ENCODE measurements around the gene DGKI. TPM values are rescaled to one million over a fixed set of nuclear protein-coding genes. Genes with fewer than 3 reads are reported as not detected.

The DGKI gene
- total and polyA plus RNA-seq, 4 donors, result 0.01 to 0.37 (median 0.31) TPM

DNA sequence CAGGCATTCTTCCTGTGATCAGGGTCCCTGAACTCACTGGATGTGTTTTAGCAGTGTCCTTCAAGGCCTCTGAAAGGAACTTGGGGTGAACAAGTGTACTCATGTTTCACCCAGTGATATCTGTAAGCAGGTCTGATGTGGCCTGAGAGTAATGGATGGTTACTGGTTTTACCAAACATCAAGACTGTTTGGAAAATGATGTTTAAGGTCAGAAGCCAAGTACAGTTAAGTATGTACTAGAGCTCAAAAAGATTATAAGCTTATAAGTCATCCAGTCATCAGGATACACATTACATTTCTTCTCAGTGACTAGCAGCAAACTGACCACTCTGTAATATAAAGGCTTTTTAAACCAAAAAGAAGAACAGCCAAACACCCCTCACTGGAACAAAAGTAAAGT, 423.5 kb downstream of the DGKI start (continued):
- TF ChIP-seq SP1 (IDR thresholded peaks at IDR 0.05), result no peak
- no peak for TF ChIP-seq HNF4G (IDR thresholded peaks at IDR 0.05)
- no peak for TF ChIP-seq ATF3 (IDR thresholded peaks at IDR 0.05)

- no peak overlapping the region for H3K9ac ChIP-seq (ENCODE audit: low read depth in 1 of 2, low read length in 2 of 2)
- H3K9me3 ChIP-seq (ENCODE audit: control insufficient read depth in 4 of 4, low read length in 3 of 4), result no peaks in the 10 kb centered on the region
- no peak overlapping the region for H3K4me3 ChIP-seq (ENCODE audit: low read depth in 1 of 3, low read length in 3 of 3)
- H3K27me3 ChIP-seq (ENCODE audit: control insufficient read depth in 4 of 4, insufficient read depth in 4 of 4, low read length in 3 of 4), result no peaks in the 10 kb centered on the region
- DNase-seq (ENCODE audit: low spot score), result no peak
- TF ChIP-seq RAD21 (IDR thresholded peaks at IDR 0.05) (no peak), YY1 (IDR thresholded peaks at IDR 0.05) (no peak), NR2F2 (IDR thresholded peaks at IDR 0.05) (no peak), JUND (IDR thresholded peaks at IDR 0.05) (no peak), SP1 (IDR thresholded peaks at IDR 0.05) (no peak), HNF4A (conservative IDR thresholded peaks at IDR 0.05) (no peak), TAF1 (conservative IDR thresholded peaks at IDR 0.05) (no peak), FOXA1 (IDR thresholded peaks at IDR 0.05) (no peak), RXRA (IDR thresholded peaks at IDR 0.05) (no peak)
- TF ChIP-seq, protein P1, sequence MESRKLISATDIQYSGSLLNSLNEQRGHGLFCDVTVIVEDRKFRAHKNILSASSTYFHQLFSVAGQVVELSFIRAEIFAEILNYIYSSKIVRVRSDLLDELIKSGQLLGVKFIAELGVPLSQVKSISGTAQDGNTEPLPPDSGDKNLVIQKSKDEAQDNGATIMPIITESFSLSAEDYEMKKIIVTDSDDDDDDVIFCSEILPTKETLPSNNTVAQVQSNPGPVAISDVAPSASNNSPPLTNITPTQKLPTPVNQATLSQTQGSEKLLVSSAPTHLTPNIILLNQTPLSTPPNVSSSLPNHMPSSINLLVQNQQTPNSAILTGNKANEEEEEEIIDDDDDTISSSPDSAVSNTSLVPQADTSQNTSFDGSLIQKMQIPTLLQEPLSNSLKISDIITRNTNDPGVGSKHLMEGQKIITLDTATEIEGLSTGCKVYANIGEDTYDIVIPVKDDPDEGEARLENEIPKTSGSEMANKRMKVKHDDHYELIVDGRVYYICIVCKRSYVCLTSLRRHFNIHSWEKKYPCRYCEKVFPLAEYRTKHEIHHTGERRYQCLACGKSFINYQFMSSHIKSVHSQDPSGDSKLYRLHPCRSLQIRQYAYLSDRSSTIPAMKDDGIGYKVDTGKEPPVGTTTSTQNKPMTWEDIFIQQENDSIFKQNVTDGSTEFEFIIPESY (IDR thresholded peaks at IDR 0.05), result no peak
- no peaks in the 10 kb centered on the region for H3K36me3 ChIP-seq (ENCODE audit: control insufficient read depth in 4 of 4, insufficient read depth in 3 of 4, low read depth in 1 of 4, low read length in 3 of 4)
- H3K4me1 ChIP-seq (ENCODE audit: control insufficient read depth in 4 of 4, insufficient read depth in 4 of 4, low read length in 3 of 4), result no peaks in the 10 kb centered on the region
- H3K27ac ChIP-seq (ENCODE audit: low read depth in 1 of 2, low read length in 2 of 2), result no peak overlapping the region
- 47% methylated on average over 3 of the region's 3 CpGs for WGBS
Observed at GRCh38 chr7:137421366-137421765, 425.4 kb downstream of the DGKI start.

- no peaks in the 10 kb centered on the region for H3K27me3 ChIP-seq (ENCODE audit: control insufficient read depth in 4 of 4, insufficient read depth in 4 of 4, low read length in 3 of 4)
- no peak overlapping the region for H3K4me3 ChIP-seq (ENCODE audit: low read depth in 1 of 3, low read length in 3 of 3)
- 75% methylated on average over 2 of the region's 2 CpGs for WGBS
- TF ChIP-seq HNF4A (conservative IDR thresholded peaks at IDR 0.05) (no peak), REST (IDR thresholded peaks at IDR 0.05) (no peak), EGR1 (IDR thresholded peaks at IDR 0.05; ENCODE audit: low read depth in 2 of 2) (no peak), RAD21 (IDR thresholded peaks at IDR 0.05) (no peak), NR2F2 (IDR thresholded peaks at IDR 0.05) (no peak), SP1 (IDR thresholded peaks at IDR 0.05) (no peak), TAF1 (conservative IDR thresholded peaks at IDR 0.05) (no peak), FOXA1 (IDR thresholded peaks at IDR 0.05) (no peak), RXRA (IDR thresholded peaks at IDR 0.05) (no peak), FOXA2 (IDR thresholded peaks at IDR 0.05) (no peak), GABPA (IDR thresholded peaks at IDR 0.05 in 1 of 2, conservative IDR thresholded peaks at IDR 0.05 in 1 of 2) (no peak), ATF3 (IDR thresholded peaks at IDR 0.05) (no peak), MAX (IDR thresholded peaks at IDR 0.05) (no peak)
- H3K27ac ChIP-seq (ENCODE audit: low read depth in 1 of 2, low read length in 2 of 2), result no peak overlapping the region
- H3K9ac ChIP-seq (ENCODE audit: low read depth in 1 of 2, low read length in 2 of 2), result no peak overlapping the region
- no peak for DNase-seq (ENCODE audit: low spot score)
- no peaks in the 10 kb centered on the region for H3K9me3 ChIP-seq (ENCODE audit: control insufficient read depth in 4 of 4, low read length in 3 of 4)
- no peaks in the 10 kb centered on the region for H3K36me3 ChIP-seq (ENCODE audit: control insufficient read depth in 4 of 4, insufficient read depth in 3 of 4, low read depth in 1 of 4, low read length in 3 of 4)
- no peaks in the 10 kb centered on the region for H3K4me1 ChIP-seq (ENCODE audit: control insufficient read depth in 4 of 4, insufficient read depth in 4 of 4, low read length in 3 of 4)
Observed at GRCh38 chr7:137418841-137419240, 427.9 kb downstream of the DGKI start.
